OCI-LY7 (cell line): ENCODE results near the gene TBL1XR1. TPM values are rescaled to one million over a fixed set of nuclear protein-coding genes. Genes with fewer than 3 reads are reported as not detected.
A peak's percentile ranks its signal among the peaks of the same experiment; 100 is the strongest.

Experiments used
- BruUV-seq: library from RNA; stranded (reverse); fragments of 400-500 nt; replicated peaks from 2 replicates; lab custom pipeline; 2021; lab: Mats Ljungman, UMichigan
- CTCF ChIA-PET: fragments of 300-600 bp; sonication (Branson Sonifier 250); formaldehyde crosslinking; loops from one replicate; lab custom pipeline; 2022; ENCODE audit warnings: antibody characterized with exemption; ENCODE audit not compliant: unreplicated experiment; lab: Charles Lee
- POLR2A ChIA-PET: fragments of 300-600 bp; sonication (Branson Sonifier 250); formaldehyde crosslinking; loops from one replicate; lab custom pipeline; 2022; ENCODE audit warnings: antibody characterized with exemption; lab: Charles Lee
- DNase-seq: peaks from one replicate; pipeline ENCODE4 v3.0.0-alpha.2; 2015; ENCODE audit warnings: low spot score
- H2AFZ ChIP-seq: fragments of 200-600 bp; sonication (generic), shearing (Covaris generic); 2 replicates; pipeline ENCODE4 v1.6.1; 2014; ENCODE audit warnings: mild to moderate bottlenecking, antibody characterized with exemption, low read length, moderate library complexity
- H3K27ac ChIP-seq: fragments of 200-600 bp; sonication (generic); 2 replicates; pipeline ENCODE4 v1.5.1; 2014; ENCODE audit warnings: mixed run types, low read depth, mild to moderate bottlenecking, moderate library complexity, low read length, inconsistent platforms; ENCODE audit not compliant: poor library complexity, severe bottlenecking
- H3K36me3 ChIP-seq: fragments of 200-600 bp; sonication (generic); 2 replicates; pipeline ENCODE4 v1.6.1; 2014; ENCODE audit warnings: mild to moderate bottlenecking, antibody characterized with exemption, low read length, moderate library complexity, mixed read lengths; ENCODE audit not compliant: insufficient read depth
- H3K4me1 ChIP-seq: fragments of 200-600 bp; sonication (generic); 2 replicates; pipeline ENCODE4 v1.5.1; 2014; ENCODE audit warnings: mild to moderate bottlenecking, low read length; ENCODE audit not compliant: insufficient read depth, poor library complexity, severe bottlenecking
- H3K4me2 ChIP-seq: fragments of 200-600 bp; sonication (generic); 2 replicates; pipeline ENCODE4 v1.6.1; 2014; ENCODE audit warnings: mild to moderate bottlenecking, low read length
- H3K4me3 ChIP-seq: fragments of 200-600 bp; sonication (generic); 2 replicates; pipeline ENCODE4 v1.5.1; 2014; ENCODE audit warnings: mild to moderate bottlenecking, low read depth, low read length; ENCODE audit not compliant: poor library complexity, severe bottlenecking
- H3K79me2 ChIP-seq: fragments of 200-600 bp; sonication (generic); 2 replicates; pipeline ENCODE4 v1.6.1; 2016; ENCODE audit warnings: low read depth, mild to moderate bottlenecking, low read length, moderate library complexity, mixed read lengths; ENCODE audit not compliant: insufficient read depth
- H3K9me2 ChIP-seq: fragments of 200-600 bp; sonication (generic); 2 replicates; pipeline ENCODE4 v1.6.1; 2016; ENCODE audit warnings: mild to moderate bottlenecking, low read length, mixed read lengths; ENCODE audit not compliant: insufficient read depth
- H3K9me3 ChIP-seq: fragments of 200-600 bp; sonication (generic); 2 replicates; pipeline ENCODE4 v1.6.1; 2014; ENCODE audit warnings: mild to moderate bottlenecking, mixed run types, low read length, mixed read lengths
- H4K20me1 ChIP-seq: fragments of 200-600 bp; sonication (generic); 2 replicates; pipeline ENCODE4 v1.6.1; 2014; ENCODE audit warnings: mild to moderate bottlenecking, antibody characterized with exemption, low read length, moderate library complexity, mixed read lengths; ENCODE audit not compliant: insufficient read depth
- CTCF ChIP-seq: fragments of 200-600 bp; sonication (generic); conservative IDR thresholded peaks from 2 replicates; pipeline ENCODE4 v1.5.1; 2014; ENCODE audit warnings: mild to moderate bottlenecking, antibody characterized with exemption, low read length, moderate library complexity, mixed read lengths
- EZH2phosphoT487 ChIP-seq: fragments of 200-600 bp; sonication (generic); IDR thresholded peaks from 2 replicates; pipeline ENCODE4 v1.6.1; 2018; ENCODE audit warnings: low read depth, borderline replicate concordance, mild to moderate bottlenecking, mixed run types, antibody characterized with exemption, low read length, moderate library complexity, mixed read lengths
- intact Hi-C: fragments of 100-400 bp; cut with micrococcal nuclease; formaldehyde crosslinking; loops from one replicate; pipeline ENCODE4 v1.10.0; 2022; ENCODE audit not compliant: unreplicated experiment
- total RNA-seq, 2 experiments: library from RNA; depleted of rRNA in 1 of 2; stranded (reverse); fragments of >200 nt in 1 of 2; shearing (Covaris generic) in 1 of 2; gene quantifications; 2 replicates each; pipeline ENCODE4 v1.2.3, GENCODE V29; 2014 to 2022

The TBL1XR1 gene
- total RNA-seq, 2 experiments from 2014 or later, result 103 to 158 TPM

- intact Hi-C loops, result loop anchor here (2.0 kb wide), 1 partner anchor 145 kb away; no protein-coding TSS in a partner anchor
- Histone ChIP-seq H3K4me1 (peaks cover 56% of the 10 kb centered on the region), H4K20me1 (peaks cover 35% of the 10 kb centered on the region), H2AFZ (peak overlapping the region; percentile 16; the same call in 1 of the 2 replicates), H3K4me2 (peak overlapping the region; percentile 83), H3K4me3 (peak overlapping the region; percentile 100), H3K36me3 (peaks cover 39% of the 10 kb centered on the region), H3K79me2 (peaks cover 57% of the 10 kb centered on the region), H3K9me2 (no peaks in the 10 kb centered on the region), H3K9me3 (no peaks in the 10 kb centered on the region), H3K27ac (peak overlapping the region; percentile 95)
- DNase-seq, result peak; percentile 72
- no TSS peak for BruUV-seq
- TF ChIP-seq CTCF (no peak), EZH2phosphoT487 (no peak)
- CTCF ChIA-PET, result interaction anchor here (0.5 kb wide), 1 partner anchor 163 kb away, joined by 3 read pairs; no protein-coding TSS in a partner anchor
- POLR2A ChIA-PET, result interaction anchor here (1.1 to 3.2 kb wide), 9 partner anchors 21 to 165 kb away, joined by 3 to 13 read pairs (median 4); no protein-coding TSS in a partner anchor
Observed at GRCh38 chr3:177196008-177196455, 1.2 kb downstream of the TBL1XR1 start.

GRCh38 chr3:177195242-177195991 is 1.9 kb downstream of the TBL1XR1 start:
- DNase-seq, result peak; percentile 43
- Histone ChIP-seq H3K4me1 (peaks cover 62% of the 10 kb centered on the region), H3K36me3 (peaks cover 45% of the 10 kb centered on the region), H3K4me2 (peak overlapping the region; percentile 83), H3K79me2 (peaks cover 63% of the 10 kb centered on the region), H3K4me3 (peak overlapping the region; percentile 100), H4K20me1 (peaks cover 41% of the 10 kb centered on the region), H3K27ac (peak overlapping the region; percentile 95), H3K9me3 (no peaks in the 10 kb centered on the region), H2AFZ (peak overlapping the region; percentile 16; the same call in 1 of the 2 replicates), H3K9me2 (no peaks in the 10 kb centered on the region)
- ChIA-PET POLR2A (interaction anchor here (0.6 to 3.2 kb wide), 14 partner anchors 20 to 233 kb away, joined by 3 to 13 read pairs (median 4); no protein-coding TSS in a partner anchor), CTCF (no interaction called here)
- intact Hi-C loops, result no loop called here
- BruUV-seq, result TSS peak; percentile 75
- TF ChIP-seq EZH2phosphoT487 (no peak), CTCF (no peak)
